NCI-H2171 (cell line): Measurements from ENCODE around the gene PRM1.

Source experiments
- DNase-seq: peaks from one replicate; lab custom pipeline; 2025; lab: John Stamatoyannopoulos, UW

PRM1 gene

DNA sequence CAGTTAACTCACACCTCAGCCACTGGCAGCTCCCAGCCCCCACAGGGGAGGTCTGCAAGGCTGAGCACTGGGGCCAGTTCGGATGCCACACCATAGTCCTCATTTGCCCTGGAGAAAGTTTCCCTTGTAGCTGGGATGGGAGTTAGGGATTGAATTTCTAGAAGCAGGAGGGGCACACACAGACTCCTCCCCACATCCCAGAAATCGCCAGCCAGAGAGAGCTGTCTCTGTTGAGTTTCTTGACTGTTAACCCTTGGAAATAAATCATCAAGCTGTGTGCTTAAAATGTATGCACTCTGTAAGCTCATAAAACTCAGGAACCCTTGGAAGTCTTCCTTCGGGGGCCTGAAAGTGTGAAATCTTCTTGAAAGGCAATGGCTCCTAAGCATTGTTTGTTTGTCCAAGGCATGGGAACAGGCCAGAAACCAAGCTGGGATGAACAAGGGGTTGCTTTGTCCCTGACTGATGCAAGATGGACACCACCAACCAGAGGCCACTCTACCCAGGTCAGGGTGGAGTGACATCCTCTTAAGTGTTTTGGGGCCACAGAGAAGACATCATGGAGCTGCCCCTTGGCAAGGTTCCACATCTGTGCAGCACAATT lies 7.3 kb downstream of the PRM1 start:
- DNase-seq = no peak

DNA sequence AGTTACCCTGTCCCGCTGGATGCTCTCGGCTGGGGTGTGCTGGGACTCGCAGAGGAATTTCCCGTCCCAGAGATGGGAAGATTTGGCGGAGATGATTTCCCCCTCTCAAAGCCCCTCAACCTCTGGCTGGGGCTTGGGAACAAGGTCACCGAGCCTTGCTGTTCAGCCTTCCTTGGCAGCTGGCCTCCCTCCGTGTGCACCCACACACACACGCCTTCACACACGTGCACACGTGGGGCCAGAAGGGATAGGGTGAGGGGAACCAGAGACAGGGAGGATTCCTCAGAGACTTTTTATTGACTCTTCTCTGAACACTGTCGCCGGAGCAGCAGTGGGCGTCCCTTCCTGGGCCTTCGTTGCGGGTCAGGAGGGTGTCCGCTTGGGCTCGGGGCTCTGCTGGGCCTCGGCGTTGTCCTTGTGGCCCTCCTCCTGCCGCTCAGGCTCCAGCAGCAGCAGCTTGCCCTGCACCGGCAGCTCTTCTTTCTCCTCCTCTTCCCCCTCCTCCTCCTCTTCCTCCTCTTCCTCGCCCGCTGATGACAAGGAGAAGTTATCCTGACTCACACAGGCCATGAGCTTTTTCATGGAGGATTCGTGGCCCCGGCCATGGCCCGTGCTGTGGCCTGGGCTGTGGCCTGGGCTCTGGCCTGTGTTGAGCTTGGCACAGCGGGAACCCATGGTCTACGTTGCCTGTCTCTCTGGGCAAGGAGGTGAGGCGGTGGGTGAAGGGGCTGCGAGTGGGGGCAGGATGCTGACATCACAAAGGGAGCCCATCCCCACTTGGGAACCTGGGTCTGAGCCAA lies 8.0 kb downstream of the PRM1 start, which contains the start of gene PRM3:
TSS of gene PRM3 (minus strand) at position 709 of the 800 bp plus-strand sequence. CDS start at position 675, 34 bp downstream.
- DNase-seq = no peak

DNA sequence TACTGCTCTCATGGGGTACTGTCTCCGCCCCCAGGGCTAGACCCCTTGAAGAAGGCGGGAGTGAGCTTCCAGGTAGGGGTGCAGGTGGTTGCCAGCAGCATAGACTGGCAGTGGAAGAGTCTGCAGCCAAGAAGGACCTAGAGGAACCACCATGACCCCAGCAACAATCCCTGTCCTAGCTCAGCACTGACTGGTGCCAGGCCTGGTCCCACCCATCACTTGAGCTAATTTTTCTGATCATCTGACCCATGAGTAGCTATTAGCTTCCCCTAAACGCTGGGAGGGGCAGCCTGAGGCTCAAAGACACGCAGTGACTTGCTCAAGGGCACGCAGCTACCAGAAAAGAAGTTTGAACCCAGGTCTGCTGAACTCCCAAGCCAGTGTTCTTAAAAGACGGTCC lies 8.6 kb downstream of the PRM1 start:
- DNase-seq = no peak

DNA sequence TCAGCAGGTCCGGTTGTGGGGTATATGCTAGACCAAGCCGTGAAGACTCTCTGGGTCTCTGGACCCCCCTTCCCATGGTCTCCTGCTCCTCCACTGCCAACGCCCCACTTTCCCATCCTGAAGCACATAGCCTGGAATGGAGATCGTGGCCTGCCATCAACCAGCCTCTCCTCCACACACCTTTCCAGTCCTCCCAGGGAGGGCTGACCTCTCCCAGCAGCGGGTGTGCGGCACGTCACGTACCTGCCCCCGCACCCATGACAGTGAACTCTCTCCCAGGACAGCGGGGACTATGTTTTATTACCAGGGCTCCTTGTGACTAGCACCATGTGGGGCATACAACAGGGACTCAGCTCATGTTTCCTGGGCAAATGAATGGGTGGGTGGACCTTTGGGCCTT lies 9.5 kb downstream of the PRM1 start:
- no peak for DNase-seq

DNA sequence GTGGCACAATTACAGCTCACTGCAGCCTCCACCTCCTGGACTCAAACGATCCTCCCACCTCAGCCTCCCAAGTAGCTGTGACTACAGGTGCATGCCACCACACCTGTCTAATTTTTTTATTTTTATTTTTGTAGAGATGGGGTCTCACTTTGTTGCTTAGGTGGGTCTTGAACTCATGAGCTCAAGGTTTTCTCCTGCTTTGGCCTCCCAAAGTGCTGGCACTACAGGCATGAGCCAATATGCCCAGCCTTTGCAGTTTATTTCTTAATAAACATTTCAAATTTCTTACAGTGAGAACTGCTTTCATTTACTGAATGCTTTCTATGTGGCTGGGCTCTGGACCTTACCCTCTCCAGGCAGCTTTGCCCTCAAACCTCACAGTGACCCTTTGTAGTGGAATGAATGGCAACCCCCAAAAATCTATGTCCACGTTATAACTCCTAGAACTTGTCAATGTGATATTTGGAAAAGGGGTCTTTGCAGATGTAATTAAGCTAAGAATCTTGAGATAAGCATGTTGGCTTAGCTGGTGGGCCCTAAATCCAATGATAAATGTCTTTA lies 10.4 kb downstream of the PRM1 start:
- DNase-seq = no peak

DNA sequence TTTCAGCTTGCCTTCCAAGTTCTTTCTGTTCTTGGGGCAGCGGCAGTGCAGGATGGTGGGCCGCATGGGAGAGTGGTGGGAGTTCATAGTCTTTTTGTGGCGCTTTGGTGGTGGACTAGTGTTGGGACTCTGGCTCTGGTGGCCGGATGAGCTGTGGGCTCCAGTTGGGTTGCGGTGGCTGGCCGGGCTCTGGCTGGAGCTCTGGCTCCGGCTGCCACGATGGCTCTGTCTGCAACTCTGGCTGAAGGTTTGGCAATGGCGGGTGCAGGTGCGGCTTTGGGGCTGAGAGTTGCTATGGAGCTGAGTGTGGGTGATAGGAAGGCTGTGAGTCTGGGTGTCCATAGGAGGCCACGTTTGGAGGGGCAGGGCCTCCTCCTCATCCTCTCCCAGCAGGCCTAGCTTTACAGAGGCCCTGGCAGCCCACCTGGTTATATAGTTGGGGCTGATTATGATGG lies 12.2 kb downstream of the PRM1 start, which contains the start of gene TNP2:
TSS of gene TNP2 (minus strand) at position 405 of the 455 bp plus-strand sequence. CDS start at position 342, 63 bp downstream.
- DNase-seq = no peak

DNA sequence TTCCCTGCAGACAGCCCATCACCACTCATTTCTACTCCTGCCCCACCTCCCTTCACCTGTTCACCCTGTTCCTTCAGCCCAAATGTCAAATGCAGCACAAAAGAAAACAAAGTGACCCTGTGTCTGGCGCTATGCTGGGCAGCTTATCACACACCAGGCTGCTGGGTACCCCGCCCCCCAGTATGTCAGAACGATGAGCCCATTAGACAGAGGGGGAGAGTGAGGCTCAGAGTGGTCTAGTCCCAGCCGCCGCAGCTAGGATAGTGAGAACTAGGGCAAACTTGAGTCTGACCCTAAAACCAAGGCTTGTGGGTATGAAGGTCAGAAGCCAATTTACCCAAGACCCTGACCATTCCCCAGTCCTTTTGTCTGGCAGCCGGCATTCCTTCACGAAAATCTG lies 16.0 kb downstream of the PRM1 start:
- no peak for DNase-seq

DNA sequence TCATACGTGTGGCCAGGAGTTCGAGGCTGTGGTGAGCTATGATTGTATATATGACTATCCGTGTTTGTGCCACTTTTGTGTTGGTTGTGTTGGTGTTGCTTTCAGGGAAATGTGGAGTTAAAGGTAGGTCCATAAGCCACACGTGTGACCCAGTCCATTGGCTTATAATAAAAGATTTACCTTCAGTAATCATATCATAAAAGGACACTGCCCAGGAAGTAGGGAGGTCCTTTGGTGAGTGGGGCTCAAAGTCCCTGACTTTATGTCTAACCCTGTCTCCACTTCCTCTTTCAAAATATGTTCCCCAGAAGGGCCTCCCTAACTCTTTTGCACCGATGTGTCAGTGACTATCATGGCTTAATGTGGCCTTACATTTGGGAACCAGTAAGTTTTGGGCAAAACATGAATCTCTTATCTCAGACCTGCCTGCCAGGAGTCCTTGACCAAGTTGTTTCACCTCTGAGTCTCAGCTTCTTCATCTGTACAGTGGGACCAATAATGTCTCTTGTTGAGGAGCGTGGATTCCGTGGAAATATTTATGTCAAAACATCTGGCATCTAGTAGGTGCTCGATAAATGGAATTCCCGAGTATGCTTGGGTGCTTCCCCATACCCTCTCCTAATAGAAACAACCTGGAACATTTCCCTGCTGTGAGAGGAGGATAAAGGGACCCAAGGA lies 16.8 kb downstream of the PRM1 start:
- DNase-seq = no peak

DNA sequence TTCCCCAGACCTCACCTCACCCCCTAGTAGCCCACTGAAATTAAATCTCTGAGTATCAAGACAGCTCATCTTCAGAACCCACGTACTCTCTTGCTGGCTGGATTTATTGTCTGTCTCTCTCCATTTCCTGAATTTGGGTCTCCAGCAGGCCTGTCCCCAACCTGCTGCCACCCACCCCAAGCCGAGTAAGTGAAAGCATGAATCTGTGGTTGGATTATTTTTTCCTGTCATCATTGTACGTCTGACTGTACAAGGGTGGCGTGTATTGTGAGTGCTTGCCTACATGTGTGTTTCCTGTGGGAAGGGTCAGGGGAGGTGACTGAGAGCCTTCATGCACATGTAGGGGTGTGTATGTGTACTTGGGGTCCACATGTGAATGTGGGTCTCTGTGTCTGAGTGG lies 17.4 kb downstream of the PRM1 start:
- no peak for DNase-seq

DNA sequence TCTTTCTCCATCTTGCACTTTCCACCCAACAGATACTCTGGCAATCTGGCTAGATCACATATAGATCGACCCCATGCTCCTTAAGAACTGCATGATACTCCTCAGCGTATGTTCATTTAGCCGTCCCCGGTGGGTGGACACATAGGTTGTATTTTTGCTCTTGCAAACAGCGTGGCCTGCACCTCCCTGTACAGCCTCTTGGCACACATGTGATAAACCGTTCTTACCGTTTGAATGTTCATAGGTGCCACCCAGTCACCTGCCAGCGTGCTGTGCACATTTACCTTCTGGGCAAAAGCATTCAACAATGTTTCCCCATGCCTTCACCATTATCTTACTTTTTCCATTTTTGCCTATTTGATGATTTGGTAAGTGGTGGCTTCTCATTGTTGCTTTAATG lies 18.2 kb downstream of the PRM1 start:
- no peak for DNase-seq

DNA sequence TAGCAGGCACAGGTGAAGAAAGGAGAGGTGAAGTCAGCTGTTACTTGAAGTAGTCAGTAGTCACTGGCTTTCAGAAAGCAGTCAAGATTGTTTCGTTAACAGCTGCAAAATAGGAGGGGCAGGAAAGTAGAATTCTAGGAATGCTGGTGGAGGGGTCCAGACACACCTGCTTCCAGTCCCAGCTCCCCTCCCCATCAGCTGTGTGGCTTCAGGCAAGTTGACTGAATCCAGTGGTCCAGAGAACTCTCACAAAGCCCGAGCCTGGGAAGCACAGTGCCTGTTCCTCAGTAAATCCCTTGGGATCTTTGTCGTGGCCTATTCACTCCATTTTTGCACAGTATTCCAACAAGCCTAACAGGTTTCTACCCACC lies 20.5 kb downstream of the PRM1 start:
- DNase-seq = no peak

DNA sequence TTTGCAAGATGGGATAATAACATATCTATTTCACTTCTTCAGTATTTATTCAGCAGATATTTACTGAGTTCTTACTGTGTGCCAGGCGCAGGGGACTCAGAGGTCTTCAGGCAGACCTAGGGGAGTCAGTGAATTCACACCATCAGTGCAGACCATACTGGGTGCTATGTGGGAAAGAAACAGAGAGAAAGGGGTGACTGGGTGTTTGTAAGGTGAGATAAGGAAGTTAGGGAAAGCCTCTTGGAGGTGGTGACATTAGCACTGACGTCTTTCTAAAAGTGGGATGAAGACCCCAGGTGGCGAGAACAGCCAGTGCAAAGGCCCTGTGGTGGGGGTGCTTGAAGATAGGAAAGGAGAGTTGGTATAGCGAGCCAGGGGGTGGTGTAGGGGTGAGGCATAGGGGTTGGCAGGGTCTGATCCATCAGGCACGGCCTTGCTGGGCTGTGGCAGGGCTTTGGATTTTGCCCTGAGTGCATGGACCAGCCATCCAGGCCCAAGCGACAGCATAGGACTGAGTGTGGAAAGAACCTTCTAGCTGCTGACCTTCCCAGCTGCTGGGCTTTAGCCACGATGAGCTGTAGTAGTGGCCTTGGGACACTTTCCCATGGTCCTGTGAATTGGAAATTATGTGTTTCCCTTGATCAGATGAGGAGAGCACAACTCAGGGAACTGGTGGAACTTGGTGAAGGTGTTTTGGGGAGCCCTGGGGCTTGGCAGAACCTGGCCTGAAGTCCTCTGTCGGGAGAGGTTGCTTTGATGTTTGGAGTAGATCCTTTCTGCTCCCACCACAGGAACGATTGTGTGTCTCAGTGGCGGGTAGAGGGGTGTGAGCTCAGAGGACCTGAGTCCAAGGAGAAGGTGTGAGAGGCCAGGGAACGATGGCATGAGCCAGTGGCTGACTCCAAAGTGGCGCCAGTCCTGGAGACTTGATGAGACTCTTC lies 21.2 kb downstream of the PRM1 start:
- no peak for DNase-seq

DNA sequence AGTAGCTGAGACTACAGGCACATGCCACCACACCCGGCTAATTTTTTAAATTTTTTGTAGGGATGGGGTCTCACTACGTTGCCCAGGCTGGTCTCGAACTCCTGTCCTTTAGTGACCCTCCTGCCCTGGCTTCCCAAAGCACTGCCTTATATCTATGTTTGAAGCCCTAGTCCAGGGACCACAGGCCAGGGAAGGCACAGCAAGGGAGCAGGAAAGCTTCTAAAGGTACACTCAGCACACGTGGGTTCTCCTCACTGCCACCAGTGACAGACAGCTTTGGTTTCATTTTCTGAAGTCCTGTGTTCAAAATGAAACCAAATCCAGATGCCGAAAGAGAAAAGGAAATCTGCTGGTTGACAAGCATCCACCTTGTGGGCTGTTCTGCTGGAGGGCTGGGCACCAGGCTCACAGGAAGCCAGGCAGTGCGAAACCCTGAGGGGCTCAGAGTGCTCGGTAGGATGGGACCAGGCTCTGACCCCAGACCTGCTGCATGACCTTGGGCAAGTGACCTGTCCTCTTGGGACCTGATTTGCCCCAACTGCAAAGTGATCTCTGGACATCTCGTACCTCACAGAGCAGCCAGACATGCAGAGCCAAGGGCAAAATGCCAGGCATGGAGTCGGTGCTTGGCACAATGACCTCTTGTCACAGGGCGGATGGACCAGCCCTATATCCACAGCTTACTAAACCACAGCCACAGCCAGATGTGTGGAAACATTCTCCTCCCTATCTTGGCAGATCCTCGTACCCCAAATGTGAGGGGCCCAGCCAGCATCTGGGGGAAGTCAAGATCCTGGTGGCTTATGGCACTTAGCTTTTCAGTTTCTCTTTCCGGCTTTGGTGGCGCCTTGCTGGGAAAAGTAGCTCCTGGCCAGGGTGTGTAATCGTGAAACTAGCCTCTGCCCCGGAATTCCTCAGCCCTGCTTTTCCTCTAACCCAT lies 22.3 kb downstream of the PRM1 start:
- DNase-seq = no peak

DNA sequence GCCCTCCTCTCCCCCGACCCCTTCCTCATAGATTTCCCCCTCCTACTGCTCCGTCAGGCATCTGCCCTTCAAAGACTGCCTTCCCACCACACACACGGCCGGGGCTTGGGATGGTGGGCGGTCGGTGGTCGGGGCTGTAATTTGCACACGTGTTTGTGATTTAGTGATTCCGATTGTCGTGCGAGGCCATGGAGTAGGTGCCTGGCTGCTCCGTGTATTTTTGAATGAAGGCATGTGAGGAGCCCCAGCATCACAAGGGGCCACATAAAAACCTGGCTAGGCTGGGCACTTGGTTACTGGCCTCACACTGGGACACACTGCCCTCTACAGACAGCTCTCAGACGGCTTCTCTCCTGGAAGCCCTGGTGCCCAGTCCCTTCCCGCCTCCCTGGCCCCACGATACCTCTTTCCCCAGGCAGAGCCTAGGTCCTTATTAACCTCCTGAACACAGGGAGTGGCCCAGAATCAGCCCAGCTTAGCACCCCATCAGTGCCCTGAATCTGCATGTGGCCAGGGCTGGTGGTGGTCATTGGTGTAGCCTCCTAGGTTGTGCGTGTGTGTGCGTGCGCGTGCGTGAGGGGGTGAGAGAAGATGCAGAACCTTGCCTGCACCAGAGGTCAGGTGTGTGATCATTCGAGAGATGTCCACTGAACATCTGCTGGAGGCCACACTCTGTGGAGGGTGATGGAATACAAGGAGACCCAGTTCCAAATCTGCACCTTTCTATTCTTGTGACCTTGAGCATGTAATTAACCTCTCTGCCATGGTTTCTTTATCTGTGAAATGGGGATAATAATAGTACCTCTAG lies 23.8 kb downstream of the PRM1 start:
- DNase-seq = peak; percentile 46

DNA sequence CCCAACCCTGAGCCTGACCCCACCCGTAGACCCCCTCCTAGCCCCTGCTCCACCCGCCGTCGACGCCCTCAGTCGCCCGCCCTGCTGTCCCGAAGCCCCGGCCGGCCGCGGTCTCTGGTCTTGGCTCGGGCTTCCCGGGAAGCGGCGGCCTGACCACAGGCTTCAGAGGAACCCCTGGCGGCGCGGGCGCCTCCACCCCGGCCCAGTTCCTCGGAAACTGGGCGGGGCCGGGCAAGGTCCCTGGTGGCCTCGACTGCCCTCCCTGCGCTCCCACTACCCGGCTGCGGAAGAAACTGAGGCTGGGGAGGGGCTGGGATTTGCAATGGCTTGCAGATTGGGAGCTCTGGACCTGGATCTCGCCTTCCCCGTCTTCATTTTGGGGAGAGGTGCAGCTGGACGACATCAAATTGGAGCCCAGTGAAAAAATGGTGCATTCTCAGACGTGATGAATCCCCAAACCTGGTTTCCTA lies 24.4 kb downstream of the PRM1 start:
- DNase-seq = no peak

DNA sequence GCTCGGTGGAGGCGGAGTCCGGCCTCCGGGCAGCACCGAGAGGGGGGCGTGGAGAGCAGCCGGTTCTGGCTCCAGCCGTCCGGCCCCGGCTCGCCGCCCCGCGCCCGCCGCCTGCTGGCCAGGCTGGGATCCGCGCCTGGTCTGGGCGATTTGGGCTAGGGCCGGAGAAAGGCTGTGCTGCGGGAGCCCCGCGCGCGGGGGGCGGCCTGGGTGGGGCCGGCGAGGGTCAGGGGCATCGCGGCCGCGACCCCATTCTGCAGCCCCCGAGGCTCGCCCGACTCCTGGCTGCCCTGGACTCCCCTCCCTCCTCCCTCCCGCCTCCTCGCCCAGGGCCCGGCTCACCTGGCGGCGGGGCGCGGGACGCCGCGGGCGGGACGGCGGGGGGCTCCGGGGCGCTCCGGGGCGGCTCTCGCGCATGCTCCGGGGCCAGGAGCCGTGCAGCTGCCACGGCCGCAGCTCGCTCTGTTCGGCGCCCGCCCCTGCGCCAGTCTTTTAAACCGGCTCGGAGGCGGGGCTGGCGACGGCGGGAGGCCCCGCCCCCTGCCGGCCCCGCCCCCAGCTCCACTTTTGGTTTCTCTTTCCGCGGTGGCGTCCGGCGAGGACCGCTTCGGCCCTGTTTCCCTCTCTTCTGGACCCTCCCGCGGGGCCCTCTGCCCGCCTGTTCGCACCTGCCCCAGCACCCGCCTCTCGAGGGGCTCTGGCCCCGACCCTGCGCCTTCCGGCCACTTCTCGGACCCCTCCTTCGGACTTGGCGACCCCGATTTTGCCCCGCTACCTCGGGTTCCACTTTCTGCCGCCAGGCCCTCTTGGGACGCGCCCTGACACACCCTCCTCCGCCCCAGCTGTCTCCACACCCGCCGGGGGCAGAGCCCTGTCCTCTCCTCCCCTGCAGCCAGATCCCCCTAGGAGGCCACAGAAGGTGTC lies 25.1 kb downstream of the PRM1 start, which contains the start of gene SOCS1:
TSS of gene SOCS1 (minus strand) at position 468 of the 924 bp plus-strand sequence. CDS start 726 bp downstream, outside the sequence.
- DNase-seq = peak; percentile 77

DNA sequence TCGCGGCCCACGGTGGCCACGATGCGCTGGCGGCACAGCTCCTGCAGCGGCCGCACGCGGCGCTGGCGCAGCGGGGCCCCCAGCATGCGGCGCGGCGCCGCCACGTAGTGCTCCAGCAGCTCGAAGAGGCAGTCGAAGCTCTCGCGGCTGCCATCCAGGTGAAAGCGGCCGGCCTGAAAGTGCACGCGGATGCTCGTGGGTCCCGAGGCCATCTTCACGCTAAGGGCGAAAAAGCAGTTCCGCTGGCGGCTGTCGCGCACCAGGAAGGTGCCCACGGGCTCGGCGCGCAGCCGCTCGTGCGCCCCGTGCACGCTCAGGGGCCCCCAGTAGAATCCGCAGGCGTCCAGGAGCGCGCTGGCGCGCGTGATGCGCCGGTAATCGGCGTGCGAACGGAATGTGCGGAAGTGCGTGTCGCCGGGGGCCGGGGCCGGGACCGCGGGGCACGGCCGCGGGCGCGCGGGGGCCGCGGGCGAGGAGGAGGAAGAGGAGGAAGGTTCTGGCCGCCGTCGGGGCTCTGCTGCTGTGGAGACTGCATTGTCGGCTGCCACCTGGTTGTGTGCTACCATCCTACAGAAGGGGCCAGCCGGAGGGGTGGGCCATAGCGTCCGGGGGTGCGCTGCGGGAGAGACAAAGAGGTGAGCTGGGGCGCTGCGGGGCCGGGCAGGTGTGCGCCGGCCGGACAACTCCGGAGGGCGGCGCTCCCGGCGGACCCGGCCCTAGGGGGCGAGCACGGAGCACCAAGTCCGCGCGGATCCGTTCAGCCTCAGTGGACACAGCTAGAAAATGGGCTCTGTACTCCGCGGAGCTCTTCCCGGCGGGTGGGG lies 26.0 kb downstream of the PRM1 start:
- DNase-seq = peak; percentile 47
